ENCODE results near the gene APOL6. TPM values are rescaled to one million over a fixed set of nuclear protein-coding genes. Genes with fewer than 3 reads are reported as not detected.
"Not testable (repeated sequence)": the region's sequence is repeated elsewhere in the genome, so short reads cannot be mapped to it uniquely, and the experiment has no call there.

The APOL6 gene
- total RNA-seq, 1 experiment from 2014 or later: 23.4 TPM

DNA sequence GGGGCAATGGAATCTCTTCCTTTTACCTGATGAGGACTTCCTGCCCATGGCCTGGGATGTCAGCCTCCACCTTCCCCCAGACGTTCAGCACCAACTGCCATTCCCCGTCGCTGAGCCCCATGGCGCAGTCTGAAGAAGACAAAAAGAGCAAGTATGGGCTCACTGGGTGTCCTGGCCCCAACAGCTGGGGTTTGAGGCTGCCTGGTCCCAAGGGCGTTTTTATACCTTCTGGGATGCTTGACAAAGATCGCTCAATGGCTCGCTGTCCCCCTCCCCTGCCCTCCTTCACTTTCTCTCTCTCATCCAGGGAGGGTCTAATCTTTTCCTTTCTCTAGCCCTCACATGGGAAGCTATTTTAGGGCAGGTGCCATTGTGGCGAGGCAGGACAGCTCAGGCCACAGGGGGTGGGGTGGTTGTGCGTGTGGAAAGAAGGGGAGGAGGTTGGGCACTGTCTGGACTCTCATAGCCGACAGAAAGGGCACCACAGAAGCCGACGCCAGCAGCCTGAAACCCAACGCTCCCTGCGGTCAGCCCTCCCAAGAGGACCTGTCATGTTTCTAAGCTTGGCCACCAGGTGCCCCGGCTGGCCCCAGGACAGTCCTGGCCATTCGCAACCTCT, 31.0 kb upstream of the APOL6 start, which contains the start of gene MB:
Gene MB, minus strand, starts transcription at position 193 of the 619 bp plus-strand sequence. Its CDS starts 72 bp downstream, at position 121.
- DNase-seq (ENCODE audit: low read depth): no peak

DNA sequence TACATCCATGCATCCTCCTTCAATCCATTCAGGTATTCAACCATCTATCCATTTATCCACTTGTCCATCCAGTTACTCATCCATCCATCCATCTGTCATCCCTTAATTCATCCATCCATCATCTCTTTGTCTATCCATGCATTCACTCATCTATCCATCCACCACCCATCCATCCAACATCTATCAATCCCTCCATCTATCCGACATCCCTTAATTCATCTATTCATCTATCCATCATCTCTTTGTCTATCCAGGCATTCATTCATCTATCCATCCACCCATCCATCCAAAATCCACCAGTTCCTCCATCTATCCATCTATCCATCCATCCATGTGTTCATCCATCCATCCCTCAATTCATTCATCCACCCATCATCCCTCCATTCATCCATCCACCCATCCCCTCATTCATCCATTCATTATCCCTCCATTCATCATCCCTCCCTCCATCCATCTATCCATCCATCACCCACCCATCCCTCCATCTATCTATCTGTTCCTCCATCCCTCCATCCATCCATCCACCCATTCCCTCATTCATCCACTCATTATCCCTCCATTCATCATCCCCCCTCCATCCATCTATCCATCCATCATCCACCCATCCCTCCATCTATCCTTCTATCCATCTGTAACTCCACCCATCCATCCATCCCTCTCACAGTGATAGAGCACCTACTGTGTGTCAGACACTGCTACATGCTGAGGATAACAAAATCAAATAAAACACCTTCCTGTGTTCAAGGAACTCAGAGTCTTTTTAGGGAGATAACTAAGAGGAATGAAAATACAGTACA, 29.6 kb upstream of the APOL6 start:
- DNase-seq (ENCODE audit: low read depth): no peak

DNA sequence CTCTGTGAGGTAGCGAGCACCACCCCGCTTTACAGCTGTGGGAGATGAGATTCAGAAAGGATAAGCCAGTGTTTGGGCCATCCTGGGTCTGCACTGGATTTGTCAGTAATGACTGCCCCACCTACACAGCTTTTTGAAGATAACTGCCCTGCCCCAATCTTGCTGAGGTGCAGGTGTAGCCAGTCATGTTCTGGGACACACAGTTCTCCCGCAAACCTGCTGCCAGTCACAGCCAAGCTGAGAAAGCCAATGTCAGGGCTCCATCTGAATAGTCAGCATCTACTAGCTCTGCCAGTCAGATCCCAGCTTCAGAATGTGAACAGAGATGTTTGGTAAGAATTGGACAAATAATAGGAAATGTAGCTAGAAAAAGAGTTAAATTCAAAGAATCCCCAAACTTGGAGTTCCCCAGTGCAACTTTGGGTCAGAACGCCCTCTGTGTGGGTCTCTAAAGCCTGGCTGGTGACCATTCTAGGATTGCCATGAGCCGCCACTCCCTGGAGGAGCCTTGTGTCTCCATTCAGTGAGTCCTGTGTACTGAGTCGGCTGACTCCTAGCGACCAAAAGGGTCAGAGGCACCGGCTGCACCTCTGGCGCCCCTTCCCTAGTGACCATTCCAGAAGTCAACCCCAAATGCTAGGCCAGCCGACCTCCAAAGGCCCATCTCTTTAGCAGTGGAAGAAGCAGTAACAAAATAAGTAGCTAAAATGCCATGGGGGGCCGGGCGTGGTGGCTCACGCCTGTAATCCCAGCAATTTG, 28.7 kb upstream of the APOL6 start:
- DNase-seq (ENCODE audit: low read depth): no peak

DNA sequence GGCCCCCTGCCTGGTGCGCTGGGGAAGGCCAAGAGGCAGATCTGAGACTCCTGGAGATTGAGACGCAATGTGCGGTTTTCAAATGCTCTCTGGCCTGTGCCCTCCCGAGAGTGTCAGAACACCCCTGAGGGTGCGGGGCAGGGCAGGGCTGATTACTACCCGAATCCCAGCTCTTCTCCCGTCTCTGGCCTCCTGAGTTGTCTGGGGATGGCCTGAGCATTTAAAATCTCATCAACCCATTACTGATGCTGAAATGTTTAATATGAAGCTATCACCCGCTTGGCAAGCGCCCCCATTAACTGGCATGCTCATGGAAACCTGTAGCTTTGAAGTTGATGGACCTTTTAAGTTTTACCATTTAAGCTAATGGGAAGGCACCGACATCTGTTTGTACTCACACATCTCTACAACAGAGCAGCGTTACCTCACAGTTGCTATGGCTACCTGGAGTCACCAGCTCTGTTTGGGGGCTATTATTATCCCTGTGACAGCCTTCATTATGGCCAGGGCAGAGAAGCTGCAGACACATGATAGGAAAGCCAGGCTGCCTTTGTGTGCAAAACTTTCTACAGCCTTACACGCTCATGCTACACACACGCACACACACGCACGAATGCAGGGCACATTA, 27.5 kb upstream of the APOL6 start:
- peak; percentile 47 for DNase-seq (ENCODE audit: low read depth)

DNA sequence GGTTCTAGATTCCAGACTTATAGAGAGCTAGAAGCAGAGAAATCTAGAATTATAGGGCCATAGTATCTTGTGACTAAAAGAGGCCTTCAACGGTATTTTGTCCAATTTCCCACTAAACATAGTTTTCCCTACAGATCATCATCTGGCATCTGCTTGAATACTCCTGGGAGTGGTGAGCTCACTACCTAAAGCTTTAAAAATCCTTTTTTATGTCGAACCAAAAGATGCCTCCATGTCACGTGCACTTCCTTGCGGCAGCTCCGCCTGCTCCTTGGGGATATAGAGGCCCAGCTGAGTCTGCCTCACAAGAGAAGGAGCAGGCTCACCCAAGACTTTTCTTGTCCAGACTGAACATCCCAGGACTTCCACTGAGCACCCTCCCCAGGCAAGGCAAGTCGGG, 26.8 kb upstream of the APOL6 start:
- no peak for DNase-seq (ENCODE audit: low read depth)

DNA sequence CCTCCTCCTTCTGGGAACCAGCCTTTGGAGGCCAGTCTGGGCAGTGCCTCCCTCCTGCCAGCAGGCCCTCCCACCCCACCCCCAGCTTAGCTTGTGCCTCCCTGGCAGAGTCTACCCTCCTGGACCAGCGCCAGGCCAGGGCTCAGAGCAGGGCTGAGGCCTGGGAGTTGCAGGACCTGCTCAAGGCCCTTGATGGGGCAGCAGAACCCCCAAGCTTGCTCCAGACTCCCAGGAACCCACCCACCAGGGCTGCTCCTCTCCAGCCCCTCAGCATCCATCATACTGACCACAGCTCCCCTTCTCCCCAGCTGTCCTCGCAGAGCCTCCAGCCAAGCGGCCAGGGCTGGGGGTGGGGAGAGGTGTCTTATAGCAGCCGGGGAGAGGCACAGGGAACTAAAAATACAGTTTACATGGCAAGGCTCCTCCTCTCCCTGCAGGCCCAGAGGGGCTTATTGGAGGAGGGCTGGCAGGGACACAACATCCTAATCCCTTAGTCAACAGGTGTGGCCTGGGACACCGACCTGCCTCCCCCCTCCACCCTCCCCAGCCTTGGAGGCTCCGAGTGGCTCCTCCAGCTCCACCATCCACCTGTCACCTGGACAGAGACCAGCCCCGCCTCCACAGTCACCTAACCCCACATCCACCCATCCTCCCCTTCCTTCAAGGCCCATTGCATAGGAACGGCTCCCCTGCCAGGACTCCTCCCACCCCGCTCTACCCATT, 25.9 kb upstream of the APOL6 start:
- DNase-seq (ENCODE audit: low read depth): peak; percentile 47

DNA sequence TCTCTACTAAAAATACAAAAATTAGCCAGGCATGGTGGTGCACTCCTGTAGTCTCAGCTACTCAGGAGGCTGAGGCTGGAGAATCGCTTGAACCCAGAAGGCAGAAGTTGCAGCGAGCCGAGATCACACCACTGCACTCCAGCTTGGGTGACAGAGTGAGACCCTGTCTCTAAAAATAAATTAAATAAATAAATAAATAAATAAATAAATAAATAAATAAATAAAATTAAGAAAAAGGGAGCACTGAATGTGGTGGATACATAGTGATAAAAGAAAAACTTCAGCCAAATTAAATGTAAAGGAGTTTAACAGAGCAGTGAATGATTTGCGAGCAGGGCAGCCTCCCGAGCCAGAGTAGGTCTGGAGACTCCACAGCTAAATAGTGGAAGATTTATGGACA, 24.4 kb upstream of the APOL6 start:
- not testable (repeated sequence) for DNase-seq (ENCODE audit: low read depth)

DNA sequence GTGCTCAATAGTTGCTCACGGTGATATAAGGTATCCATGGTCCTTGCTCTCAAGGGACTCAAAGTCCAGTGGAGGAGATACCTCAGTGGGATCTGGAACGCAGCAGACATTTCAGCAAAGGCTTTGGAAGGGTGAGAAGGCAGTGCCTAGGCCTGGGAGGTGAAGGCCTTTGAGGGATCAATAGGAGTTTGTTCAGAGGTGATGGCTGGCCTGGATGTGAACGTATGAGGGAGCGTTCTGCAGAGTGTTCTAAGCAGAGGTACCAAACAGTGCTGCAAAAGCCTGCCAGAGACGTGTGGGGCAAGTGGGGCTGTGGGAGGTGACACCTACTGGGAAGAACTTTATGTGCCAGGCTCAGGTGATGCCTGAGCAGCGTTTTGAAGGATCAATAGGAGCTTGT, 23.7 kb upstream of the APOL6 start:
- no peak for DNase-seq (ENCODE audit: low read depth)

DNA sequence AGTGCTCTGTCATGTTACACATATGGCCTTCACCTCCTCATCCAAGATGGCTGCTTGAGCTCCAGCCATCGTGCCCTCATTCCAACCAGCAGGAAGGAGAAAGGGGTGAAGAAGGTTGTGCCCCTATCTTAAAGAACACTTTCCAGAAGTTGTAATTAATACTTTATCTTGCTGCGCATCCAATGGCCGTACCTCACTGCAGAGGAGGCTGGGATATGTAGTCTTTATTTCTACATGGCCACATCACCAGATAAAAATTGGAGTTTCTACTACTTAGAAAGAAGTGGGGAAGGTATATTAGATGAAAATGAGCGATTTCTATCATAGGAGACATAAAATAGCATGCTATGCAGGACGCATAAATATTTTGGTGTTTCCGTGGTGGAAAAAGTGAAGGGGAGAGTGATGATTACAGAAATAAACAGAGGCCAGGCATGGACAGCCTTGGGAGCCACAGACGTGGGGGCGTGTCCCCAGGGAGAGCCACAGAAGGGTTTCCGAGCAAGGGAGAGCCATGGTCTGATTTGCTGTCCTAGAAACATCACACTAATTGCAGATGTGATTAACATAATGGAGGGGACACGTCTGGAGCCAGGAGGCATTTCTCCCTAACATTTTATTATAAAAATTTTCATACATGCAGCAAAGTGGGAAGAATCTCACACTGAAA, 22.3 kb upstream of the APOL6 start:
- DNase-seq (ENCODE audit: low read depth): no peak

DNA sequence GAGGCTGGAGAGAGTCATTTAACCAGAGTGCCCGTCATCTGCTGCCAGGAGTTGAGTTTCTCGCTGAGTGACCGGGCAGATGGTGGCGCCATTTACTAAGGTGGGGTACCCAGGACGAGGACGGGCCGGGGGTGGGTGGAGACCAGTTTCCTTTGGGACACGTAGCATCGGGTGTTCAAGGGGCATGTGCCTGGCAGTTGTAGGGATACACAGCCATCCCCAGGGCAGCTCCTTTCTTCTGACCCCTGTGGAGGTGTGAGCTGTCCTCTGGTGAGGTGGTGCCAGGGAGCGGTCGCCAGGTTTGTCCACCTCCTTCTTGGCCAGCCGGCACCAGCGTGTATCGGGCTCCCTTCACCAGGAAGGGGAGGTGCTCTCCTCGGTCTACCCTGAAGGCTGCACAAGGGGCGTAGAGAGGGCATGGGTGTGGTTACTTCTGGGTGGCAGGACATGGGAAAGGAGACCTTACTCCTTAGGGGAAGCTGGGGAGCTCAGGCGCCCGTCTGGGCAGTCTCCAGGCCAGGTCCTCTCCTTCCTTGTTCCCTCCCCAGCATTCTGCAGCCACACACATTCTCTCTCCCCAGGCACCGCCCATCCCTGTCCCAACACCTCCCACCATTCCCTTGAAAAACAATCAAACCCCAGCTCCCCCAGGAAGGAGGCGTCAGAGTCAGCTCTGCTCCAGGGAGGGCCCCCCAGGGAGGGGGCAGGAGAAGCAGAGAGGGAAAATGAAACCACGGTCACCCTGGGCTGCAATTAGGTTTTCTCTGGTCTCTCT, 20.8 kb upstream of the APOL6 start:
- DNase-seq (ENCODE audit: low read depth): peak; percentile 99

DNA sequence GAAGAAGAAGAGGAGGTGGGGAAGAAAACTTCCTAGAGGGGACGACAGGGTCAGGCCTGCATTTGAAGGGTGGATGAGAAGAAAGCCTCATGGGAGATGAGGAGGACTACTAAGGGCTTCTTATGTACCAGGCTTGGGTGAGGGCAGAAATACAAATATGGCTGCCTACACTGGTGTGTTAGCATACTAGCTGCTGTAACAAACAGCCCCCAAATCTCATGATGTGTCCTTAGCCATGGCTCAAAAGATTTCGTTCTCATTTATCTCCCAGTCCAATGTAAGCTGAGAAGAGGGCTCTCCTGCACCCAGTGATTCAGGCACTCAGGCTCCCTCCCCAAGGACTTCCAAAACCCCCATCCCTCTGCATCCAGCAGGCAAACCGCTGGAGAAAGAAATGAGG, 19.5 kb upstream of the APOL6 start:
- DNase-seq (ENCODE audit: low read depth): no peak

DNA sequence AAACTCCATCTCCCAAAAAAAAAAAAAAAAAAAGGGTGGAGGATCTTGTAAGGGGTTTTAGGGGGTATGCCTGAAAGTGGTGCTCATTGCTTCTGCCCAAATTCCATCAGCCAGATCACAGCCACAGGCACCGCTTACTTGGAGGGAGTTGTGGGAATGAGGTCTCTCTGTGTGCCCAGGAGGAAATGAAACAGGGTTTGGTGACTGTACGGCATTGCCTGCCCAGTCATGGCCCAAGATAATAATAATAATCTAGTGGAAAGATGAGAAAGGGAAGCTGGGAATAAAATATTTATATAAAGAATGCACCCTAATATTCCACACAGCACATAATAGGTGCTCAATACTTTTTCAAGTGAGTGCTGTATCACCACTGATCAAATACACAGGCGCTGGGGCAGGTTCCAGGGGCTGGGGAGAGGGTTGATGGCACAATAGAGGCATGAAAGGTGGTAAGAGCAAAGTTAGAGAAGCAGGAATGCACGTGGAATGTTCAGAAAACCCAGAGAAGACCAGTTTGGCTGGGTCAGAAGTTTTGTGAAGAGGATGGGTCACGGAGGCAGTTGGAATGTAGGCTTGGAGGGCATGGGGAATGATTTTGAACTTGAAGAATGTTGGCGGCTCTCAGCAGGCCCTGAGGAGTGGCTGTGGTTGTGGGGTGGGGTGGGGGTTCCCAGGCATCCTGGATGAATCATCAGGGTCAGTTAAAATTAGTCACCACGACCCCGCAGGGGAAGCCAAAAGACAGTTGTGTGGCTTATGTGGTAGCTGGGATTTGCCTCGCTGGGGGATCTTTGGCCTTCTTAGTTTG, 18.6 kb upstream of the APOL6 start:
- DNase-seq (ENCODE audit: low read depth): peak; percentile 99

DNA sequence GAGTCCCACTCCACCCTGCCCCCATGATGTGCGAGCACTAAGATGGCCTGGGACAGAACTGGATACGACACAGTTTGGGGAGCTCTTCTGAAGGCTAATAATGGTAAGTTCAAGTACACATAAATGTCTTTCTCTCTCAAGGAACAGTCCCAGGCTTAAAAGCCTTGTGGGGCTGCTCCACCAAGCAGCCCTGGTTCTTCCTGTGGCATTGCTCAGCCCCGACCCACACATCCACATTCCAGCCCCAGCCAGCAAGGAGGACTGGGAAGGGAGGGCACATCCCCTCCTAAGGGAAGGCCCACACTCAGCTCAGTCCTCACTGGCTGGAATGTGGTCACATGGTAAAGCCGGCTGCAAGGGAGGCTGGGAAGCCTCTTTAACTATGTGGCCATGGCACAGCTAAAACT, 17.9 kb upstream of the APOL6 start:
- peak; percentile 76 for DNase-seq (ENCODE audit: low read depth)

DNA sequence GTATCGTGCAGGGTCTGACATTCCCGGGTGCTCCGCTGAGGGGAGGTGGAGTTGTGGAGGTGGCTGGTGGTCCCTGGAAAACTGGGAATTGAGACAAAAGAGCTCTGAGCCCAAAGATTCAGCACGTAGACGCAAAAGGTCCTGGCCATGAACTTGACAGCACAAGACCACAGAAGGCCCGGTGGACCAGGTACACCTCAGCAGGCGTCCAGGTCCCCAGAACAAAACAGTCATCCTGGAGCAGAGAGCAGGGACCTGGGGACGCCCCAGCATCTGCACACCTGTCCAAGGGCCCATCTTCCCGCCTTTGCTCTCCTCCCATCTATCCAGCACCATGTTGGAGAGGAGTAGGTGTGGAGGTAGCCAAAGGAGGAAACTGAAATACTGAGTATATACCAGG, 17.4 kb upstream of the APOL6 start:
- no peak for DNase-seq (ENCODE audit: low read depth)

DNA sequence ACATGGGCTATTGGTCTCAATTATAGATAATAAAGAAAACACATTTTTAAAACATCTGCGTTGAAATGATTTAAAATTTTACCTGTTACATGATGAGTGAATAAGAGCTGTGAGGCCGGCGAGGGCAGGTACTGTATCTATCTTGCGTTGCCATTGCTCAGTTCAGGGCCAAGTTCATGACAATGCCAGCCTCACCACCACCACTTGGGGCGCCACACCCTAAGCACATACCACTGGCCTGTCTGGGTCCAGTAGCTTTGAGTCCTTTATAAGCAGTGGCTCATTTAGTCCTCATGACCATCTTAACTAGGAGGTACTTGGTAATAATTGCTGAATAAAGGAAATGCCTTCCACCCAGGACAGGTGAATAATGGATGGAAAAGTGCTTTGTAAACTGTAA, 16.6 kb upstream of the APOL6 start:
- DNase-seq (ENCODE audit: low read depth): peak; percentile 77

DNA sequence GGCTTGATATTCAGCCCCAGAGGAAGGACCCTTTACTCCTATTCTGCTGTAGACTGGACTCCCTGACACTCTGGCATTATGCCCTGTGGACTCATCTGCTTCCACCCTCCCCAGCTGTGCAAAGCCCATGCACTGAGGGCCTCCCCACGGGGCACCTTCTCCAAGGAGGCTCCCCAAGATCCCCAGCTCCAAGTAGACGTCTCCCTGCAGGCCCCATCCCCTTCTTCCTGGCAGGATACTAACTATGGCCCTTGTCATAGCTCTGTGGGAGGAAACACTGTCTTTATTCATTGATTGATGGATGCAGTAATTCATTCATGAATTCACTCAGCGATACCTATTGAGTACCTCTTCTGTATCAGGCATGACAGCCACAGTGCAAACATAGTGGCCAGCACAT, 15.3 kb upstream of the APOL6 start:
- DNase-seq (ENCODE audit: low read depth): no peak

DNA sequence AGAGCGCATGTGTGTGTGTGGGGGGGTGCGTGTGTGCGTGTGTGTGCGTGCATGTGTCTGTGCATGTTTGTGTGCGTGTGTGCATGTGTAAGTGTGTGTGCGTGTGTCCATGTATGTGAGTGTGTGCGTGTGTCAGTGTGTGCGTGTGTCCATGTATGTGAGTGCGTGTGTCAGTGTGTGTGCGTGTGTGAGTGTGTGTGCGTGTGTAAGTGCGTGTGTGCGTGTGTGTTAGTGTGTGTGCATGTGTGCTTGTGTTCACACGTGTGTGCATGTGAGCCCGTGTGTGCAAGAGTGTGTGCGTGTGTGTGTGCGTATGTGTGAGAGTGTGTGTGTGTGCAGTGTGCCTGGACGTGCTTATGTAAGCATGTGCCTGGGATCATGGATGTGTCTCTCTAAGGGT, 14.7 kb upstream of the APOL6 start:
- DNase-seq (ENCODE audit: low read depth): no peak

DNA sequence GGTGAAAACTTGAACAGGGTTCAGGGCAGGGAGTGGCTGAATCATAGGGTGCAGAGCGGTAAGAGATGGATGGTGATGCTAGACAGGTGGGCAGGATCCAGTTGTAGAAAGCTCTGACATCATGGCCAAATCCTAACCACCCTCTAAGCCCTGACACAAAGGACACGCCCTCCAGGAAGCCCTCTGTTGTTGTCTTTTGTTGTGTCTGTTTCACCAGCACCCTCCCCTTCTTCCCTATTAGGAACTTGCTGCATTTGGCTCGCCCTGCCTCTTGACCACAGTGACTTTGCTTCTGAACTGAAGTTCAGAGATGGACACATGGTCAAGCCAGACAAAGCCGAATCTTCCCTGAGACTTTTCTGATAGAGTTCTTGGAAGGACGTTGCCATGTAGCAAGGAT, 14.2 kb upstream of the APOL6 start:
- DNase-seq (ENCODE audit: low read depth): no peak

DNA sequence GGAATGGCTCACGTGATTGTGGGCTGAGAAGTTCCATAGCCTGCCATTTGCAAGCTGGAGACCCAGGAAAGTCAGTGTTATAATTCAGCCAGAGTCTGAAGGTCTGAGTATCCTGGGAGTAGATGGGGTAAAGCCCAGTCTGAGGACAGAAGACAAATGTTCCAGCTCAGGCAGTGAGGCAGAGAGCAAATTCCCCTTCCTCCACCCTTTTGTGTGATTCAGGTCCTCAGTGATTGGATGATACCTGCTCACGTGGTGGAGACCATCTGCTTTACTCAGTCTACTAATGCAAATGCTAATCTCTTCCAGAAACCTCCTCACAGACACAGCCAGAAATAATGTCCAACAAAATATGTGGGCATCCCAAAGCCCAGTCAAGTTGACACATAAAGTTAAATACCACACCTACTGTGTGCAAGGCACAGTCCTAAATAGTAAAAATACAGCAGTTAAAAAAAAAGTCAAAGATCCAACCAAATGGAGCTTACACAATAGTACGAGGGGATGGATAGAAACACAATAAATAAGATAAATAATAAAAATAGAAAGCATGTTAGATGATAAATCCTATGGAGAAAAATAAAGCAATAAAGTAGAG, 13.2 kb upstream of the APOL6 start:
- peak; percentile 35 for DNase-seq (ENCODE audit: low read depth)
